Endothelial cell of umbilical vein (primary cell): ENCODE data around the gene CEBPZOS.

ENCODE experiments used
- EZH2 ChIP-seq: IDR thresholded peaks from 2 replicates; pipeline ENCODE4 v1.6.1; 2012; ENCODE audit warnings: borderline replicate concordance, low read depth, mild to moderate bottlenecking, moderate library complexity, low read length, inconsistent platforms; ENCODE audit not compliant: severe bottlenecking
- POLR2A ChIP-seq: IDR thresholded peaks from 2 replicates; pipeline ENCODE4 v1.6.1; 2012; ENCODE audit warnings: low read depth, mild to moderate bottlenecking, control low read depth, low read length

DNA sequence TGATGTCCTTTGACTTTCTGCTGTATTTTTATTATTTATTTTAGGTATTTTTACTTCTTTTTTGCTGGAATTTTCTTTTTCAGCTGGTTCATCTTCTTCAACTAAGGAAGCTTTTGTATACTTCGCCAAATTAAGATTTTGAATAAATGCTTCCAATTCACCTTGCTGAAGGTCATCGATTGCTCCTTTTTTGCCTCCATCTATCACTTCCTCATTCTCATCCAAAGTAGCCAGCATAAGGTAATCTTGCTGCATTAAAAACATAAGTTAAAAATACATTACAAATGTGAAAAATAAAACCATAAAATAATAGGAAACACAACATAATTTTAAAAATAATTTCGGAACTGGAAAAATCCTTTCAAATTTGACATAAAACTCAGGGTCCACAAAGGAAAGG lies 32.5 kb downstream of the CEBPZOS start:
- TF ChIP-seq EZH2, result no peak
- TF ChIP-seq POLR2A, result no peak
